Ishikawa (cell line): ENCODE data around the gene GANC.

ENCODE experiments used
- CEBPB ChIP-seq: IDR thresholded peaks from 2 replicates; pipeline ENCODE4 v1.6.1; 2012
- CREB1 ChIP-seq: IDR thresholded peaks from 2 replicates; pipeline ENCODE4 v1.6.1; 2012; ENCODE audit warnings: low read depth
- EGR1 ChIP-seq: IDR thresholded peaks from 2 replicates; pipeline ENCODE4 v1.6.1; 2012
- EP300 ChIP-seq: IDR thresholded peaks from 2 replicates; pipeline ENCODE4 v1.6.1; 2012; ENCODE audit warnings: borderline replicate concordance
- FOXM1 ChIP-seq: IDR thresholded peaks from 2 replicates; pipeline ENCODE4 v1.6.1; 2012; ENCODE audit warnings: low read depth, borderline replicate concordance
- MAX ChIP-seq: IDR thresholded peaks from 2 replicates; pipeline ENCODE4 v1.6.1; 2012
- NFIC ChIP-seq: IDR thresholded peaks from 2 replicates; pipeline ENCODE4 v1.6.1; 2012
- RAD21 ChIP-seq: IDR thresholded peaks from 2 replicates; pipeline ENCODE4 v1.6.1; 2012; ENCODE audit warnings: low read depth
- TAF1 ChIP-seq: IDR thresholded peaks from 2 replicates; pipeline ENCODE4 v1.6.1; 2012; ENCODE audit warnings: low read depth, mild to moderate bottlenecking
- TF ChIP-seq, protein P1 (sequence below): IDR thresholded peaks from 2 replicates; pipeline ENCODE4 v1.6.1; 2012; ENCODE audit warnings: low read depth, mild to moderate bottlenecking

DNA sequence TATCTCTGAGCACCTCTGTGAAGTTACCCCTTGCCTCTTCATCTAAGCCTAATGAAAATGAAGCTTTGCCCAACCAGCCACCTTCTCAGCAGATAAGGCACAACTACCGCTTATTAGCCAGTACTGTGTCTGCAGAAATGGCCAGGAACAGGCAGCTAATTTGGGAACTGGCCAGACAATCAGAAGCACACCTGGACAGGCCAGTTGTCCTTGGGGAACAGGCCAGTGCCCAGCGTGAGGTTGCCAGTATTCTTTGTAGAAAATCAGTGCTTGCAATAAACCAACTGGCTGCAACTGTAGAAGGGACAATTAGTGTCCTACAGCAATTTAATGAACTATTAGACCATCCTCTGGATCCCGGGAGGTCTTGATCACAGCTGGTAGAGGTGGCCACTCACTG is 10.7 kb downstream of the GANC start:
- TF ChIP-seq FOXM1 (no peak), CREB1 (no peak), RAD21 (no peak), CEBPB (no peak), EGR1 (no peak), EP300 (no peak), MAX (no peak), TAF1 (no peak), NFIC (no peak)
- TF ChIP-seq, protein P1, sequence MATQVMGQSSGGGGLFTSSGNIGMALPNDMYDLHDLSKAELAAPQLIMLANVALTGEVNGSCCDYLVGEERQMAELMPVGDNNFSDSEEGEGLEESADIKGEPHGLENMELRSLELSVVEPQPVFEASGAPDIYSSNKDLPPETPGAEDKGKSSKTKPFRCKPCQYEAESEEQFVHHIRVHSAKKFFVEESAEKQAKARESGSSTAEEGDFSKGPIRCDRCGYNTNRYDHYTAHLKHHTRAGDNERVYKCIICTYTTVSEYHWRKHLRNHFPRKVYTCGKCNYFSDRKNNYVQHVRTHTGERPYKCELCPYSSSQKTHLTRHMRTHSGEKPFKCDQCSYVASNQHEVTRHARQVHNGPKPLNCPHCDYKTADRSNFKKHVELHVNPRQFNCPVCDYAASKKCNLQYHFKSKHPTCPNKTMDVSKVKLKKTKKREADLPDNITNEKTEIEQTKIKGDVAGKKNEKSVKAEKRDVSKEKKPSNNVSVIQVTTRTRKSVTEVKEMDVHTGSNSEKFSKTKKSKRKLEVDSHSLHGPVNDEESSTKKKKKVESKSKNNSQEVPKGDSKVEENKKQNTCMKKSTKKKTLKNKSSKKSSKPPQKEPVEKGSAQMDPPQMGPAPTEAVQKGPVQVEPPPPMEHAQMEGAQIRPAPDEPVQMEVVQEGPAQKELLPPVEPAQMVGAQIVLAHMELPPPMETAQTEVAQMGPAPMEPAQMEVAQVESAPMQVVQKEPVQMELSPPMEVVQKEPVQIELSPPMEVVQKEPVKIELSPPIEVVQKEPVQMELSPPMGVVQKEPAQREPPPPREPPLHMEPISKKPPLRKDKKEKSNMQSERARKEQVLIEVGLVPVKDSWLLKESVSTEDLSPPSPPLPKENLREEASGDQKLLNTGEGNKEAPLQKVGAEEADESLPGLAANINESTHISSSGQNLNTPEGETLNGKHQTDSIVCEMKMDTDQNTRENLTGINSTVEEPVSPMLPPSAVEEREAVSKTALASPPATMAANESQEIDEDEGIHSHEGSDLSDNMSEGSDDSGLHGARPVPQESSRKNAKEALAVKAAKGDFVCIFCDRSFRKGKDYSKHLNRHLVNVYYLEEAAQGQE, result no peak
